ENCODE results near the gene HSD17B12.

DNA sequence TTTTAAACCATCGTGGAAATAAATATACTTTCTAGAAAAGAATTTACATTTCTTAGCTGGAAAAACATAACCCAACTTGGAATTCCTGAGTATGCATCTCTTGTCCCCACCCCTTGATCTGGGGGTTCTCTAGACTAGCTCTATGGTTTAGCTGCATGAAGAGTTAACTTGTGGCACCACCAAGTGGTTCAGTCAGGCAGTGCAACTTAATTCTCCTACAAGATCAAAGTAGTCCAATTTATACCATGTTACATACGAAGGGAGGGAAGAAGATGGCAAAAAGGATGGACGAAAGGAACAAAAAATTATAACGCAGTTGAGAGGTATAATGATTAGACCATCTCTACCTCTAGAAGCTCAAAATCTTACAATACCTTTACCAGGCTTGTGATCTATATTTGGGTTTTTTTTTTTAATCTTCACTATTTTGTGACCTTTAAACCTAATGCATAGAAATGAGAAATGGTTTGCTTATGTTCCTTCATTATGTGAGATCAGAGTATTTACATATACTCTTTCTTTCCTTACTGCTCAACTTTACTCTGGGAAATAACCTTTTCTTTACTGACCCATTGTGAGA, 171.6 kb downstream of the HSD17B12 start:
- TF ChIP-seq, protein P1, sequence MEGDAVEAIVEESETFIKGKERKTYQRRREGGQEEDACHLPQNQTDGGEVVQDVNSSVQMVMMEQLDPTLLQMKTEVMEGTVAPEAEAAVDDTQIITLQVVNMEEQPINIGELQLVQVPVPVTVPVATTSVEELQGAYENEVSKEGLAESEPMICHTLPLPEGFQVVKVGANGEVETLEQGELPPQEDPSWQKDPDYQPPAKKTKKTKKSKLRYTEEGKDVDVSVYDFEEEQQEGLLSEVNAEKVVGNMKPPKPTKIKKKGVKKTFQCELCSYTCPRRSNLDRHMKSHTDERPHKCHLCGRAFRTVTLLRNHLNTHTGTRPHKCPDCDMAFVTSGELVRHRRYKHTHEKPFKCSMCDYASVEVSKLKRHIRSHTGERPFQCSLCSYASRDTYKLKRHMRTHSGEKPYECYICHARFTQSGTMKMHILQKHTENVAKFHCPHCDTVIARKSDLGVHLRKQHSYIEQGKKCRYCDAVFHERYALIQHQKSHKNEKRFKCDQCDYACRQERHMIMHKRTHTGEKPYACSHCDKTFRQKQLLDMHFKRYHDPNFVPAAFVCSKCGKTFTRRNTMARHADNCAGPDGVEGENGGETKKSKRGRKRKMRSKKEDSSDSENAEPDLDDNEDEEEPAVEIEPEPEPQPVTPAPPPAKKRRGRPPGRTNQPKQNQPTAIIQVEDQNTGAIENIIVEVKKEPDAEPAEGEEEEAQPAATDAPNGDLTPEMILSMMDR (conservative IDR thresholded peaks at IDR 0.05) = peak; percentile 96
- TF ChIP-seq EZH2 (IDR thresholded peaks at IDR 0.05; ENCODE audit: low read depth) = no peak

Measured in PC-9 (cell line).